ENCODE measurements around the gene HOXD13. TPM values are rescaled to one million over a fixed set of nuclear protein-coding genes. Genes with fewer than 3 reads are reported as not detected.

HOXD13 gene
- total RNA-seq (not detected), polyA plus RNA-seq (not detected)
- long read RNA-seq, donor 1 = 0 reads
- long read RNA-seq, donor 2 = 0 reads
- long read RNA-seq, donor 3 = 0 reads

DNA sequence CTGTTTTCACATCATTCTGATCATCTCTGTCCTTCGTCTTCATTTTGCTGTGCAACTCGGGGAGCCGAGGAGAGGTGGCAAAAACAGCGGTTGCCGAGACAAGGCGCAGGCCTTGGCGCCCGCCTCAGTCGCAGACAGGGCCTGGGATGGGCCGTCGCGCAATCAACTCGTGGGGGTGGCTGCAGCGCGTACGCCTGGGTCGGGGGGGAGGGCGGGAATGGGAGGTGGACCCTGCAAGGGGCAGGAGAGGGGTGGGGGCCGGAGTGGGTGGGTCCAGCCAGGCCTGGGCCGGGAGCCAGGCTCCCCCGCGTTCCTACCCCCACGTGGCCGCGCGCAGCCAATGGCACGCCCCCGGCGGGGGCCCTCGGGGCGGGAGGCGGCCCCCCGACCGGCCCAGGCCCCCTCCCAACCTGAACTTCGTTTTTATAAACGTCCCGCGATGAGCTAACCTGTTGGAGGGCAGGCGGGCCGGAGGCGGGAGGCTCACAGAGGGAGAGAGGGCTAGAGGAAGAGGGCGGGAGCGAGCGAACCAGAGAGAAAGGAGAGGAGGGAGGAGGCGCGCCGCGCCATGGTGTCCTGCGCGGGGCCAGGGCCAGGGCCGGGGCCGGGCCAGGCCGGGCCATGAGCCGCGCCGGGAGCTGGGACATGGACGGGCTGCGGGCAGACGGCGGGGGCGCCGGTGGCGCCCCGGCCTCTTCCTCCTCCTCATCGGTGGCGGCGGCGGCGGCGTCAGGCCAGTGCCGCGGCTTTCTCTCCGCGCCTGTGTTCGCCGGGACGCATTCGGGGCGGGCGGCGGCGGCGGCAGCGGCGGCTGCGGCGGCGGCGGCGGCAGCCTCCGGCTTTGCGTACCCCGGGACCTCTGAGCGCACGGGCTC, at the start of gene HOXD13:
TSS of gene HOXD13 (plus strand) at position 452 of the 875 bp plus-strand sequence. CDS start at position 622, 170 bp downstream.
- Histone ChIP-seq H3K4me1 (ENCODE audit: insufficient read depth) (peaks cover 7% of the 10 kb centered on the region), H3K27ac (no peak within 1 kb of the TSS), H3K4me3 (peak within 1 kb of the TSS; percentile 7), H3K36me3 (no peaks in the 10 kb centered on the region), H3K27me3 (peaks cover 18% of the 10 kb centered on the region), H3K9me3 (no peaks in the 10 kb centered on the region)
- TF ChIP-seq POLR2A (IDR thresholded peaks at IDR 0.05) (no peak), EP300 (IDR thresholded peaks at IDR 0.05) (no peak)
- TF ChIP-seq, protein P1, sequence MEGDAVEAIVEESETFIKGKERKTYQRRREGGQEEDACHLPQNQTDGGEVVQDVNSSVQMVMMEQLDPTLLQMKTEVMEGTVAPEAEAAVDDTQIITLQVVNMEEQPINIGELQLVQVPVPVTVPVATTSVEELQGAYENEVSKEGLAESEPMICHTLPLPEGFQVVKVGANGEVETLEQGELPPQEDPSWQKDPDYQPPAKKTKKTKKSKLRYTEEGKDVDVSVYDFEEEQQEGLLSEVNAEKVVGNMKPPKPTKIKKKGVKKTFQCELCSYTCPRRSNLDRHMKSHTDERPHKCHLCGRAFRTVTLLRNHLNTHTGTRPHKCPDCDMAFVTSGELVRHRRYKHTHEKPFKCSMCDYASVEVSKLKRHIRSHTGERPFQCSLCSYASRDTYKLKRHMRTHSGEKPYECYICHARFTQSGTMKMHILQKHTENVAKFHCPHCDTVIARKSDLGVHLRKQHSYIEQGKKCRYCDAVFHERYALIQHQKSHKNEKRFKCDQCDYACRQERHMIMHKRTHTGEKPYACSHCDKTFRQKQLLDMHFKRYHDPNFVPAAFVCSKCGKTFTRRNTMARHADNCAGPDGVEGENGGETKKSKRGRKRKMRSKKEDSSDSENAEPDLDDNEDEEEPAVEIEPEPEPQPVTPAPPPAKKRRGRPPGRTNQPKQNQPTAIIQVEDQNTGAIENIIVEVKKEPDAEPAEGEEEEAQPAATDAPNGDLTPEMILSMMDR (IDR thresholded peaks at IDR 0.05) = no peak
- 2 to 6% (median 2%) methylated on average over 64 to 95 of the region's 95 CpGs for WGBS, 3 donors
- intact Hi-C loops (cut with DNase I) = loop anchor here in 1 of 4 donors (10.0 kb wide), 1 partner anchor 408 kb away; no protein-coding TSS in a partner anchor
- DNase-seq = no peak

GRCh38 chr2:176056406-176056805, 36.1 kb upstream of the HOXD13 start:
- 4 to 14% (median 11%) methylated on average over 1 of the region's 1 CpG for WGBS, 3 donors
- Histone ChIP-seq H3K4me1 (ENCODE audit: insufficient read depth) (no peaks in the 10 kb centered on the region), H3K27ac (no peak overlapping the region)

GRCh38 chr2:176063958-176064357, 28.6 kb upstream of the HOXD13 start:
- intact Hi-C loops (cut with DNase I) = no loop called here
- no peaks in the 10 kb centered on the region for H3K9me3 ChIP-seq
- H3K27me3 ChIP-seq = no peaks in the 10 kb centered on the region
- H3K4me3 ChIP-seq = no peak overlapping the region
- H3K4me1 ChIP-seq (ENCODE audit: insufficient read depth) = peaks cover 3% of the 10 kb centered on the region
- 47 to 50% (median 49%) methylated on average over 2 of the region's 2 CpGs for WGBS, 3 donors
- H3K36me3 ChIP-seq = no peaks in the 10 kb centered on the region
- DNase-seq = no peak
- H3K27ac ChIP-seq = no peak overlapping the region
- TF ChIP-seq EP300 (IDR thresholded peaks at IDR 0.05) = no peak
- no peak for TF ChIP-seq POLR2A (IDR thresholded peaks at IDR 0.05)
- TF ChIP-seq, protein P1 (IDR thresholded peaks at IDR 0.05) = no peak

More at GRCh38 chr2:176056406-176056805, 36.1 kb upstream of the HOXD13 start:
- H3K27me3 ChIP-seq = no peaks in the 10 kb centered on the region
- intact Hi-C loops (cut with DNase I) = no loop called here
- no peaks in the 10 kb centered on the region for H3K36me3 ChIP-seq
- DNase-seq = no peak
- TF ChIP-seq EP300 (IDR thresholded peaks at IDR 0.05) = no peak
- TF ChIP-seq, protein P1 (IDR thresholded peaks at IDR 0.05) = no peak
- no peak for TF ChIP-seq POLR2A (IDR thresholded peaks at IDR 0.05)
- no peaks in the 10 kb centered on the region for H3K9me3 ChIP-seq
- no peak overlapping the region for H3K4me3 ChIP-seq

GRCh38 chr2:176066645-176067588, 25.6 kb upstream of the HOXD13 start:
- 11 to 16% (median 16%) methylated on average over 56 of the region's 56 CpGs for WGBS, 3 donors
- TF ChIP-seq POLR2A (IDR thresholded peaks at IDR 0.05) (no peak), EP300 (IDR thresholded peaks at IDR 0.05) (no peak)
- H3K27me3 ChIP-seq = no peaks in the 10 kb centered on the region

More at GRCh38 chr2:176066645-176067588, 25.6 kb upstream of the HOXD13 start:
- no peak for DNase-seq
- Histone ChIP-seq H3K4me3 (peak overlapping the region; percentile 18), H3K27ac (no peak overlapping the region), H3K4me1 (ENCODE audit: insufficient read depth) (peaks cover 3% of the 10 kb centered on the region), H3K36me3 (no peaks in the 10 kb centered on the region), H3K9me3 (no peaks in the 10 kb centered on the region)
- intact Hi-C loops (cut with DNase I) = no loop called here
